BLaER1 (cell line): ENCODE measurements around the gene MTIF3.
"Not testable (repeated sequence)": the region's sequence is repeated elsewhere in the genome, so short reads cannot be mapped to it uniquely, and the experiment has no call there.

Experiments used
- H3K27ac ChIP-seq: shearing (Covaris generic); formaldehyde crosslinking; 2 replicates; pipeline ENCODE4 v1.8.1; 2022
- H3K27me3 ChIP-seq: shearing (Covaris generic); formaldehyde crosslinking; 2 replicates; pipeline ENCODE4 v1.8.1; 2022
- H3K36me3 ChIP-seq: shearing (Covaris generic); formaldehyde crosslinking; 2 replicates; pipeline ENCODE4 v1.8.1; 2022
- H3K4me1 ChIP-seq: shearing (Covaris generic); formaldehyde crosslinking; 2 replicates; pipeline ENCODE4 v1.8.1; 2022
- H3K4me2 ChIP-seq: shearing (Covaris generic); formaldehyde crosslinking; 2 replicates; pipeline ENCODE4 v1.8.1; 2022
- H3K4me3 ChIP-seq: shearing (Covaris generic); formaldehyde crosslinking; 2 replicates; pipeline ENCODE4 v1.8.1; 2022
- H3K9ac ChIP-seq: shearing (Covaris generic); formaldehyde crosslinking; 2 replicates; pipeline ENCODE4 v1.8.1; 2022
- H3K9me3 ChIP-seq: shearing (Covaris generic); formaldehyde crosslinking; 2 replicates; pipeline ENCODE4 v1.8.1; 2022
- H4K20me1 ChIP-seq: shearing (Covaris generic); formaldehyde crosslinking; 2 replicates; pipeline ENCODE4 v1.8.1; 2022
- Cebpa-rat ChIP-seq: shearing (Covaris generic); IDR thresholded peaks from 2 replicates; pipeline ENCODE4 v1.8.1; 2022

The MTIF3 gene

GRCh38 chr13:27403727-27404385 lies 46.5 kb downstream of the MTIF3 start:
- H3K9ac ChIP-seq: no peak overlapping the region
- no peaks in the 10 kb centered on the region for H4K20me1 ChIP-seq
- H3K27me3 ChIP-seq: no peaks in the 10 kb centered on the region
- H3K4me3 ChIP-seq: no peak overlapping the region
- peaks cover 6% of the 10 kb centered on the region; the same call in 1 of the 2 replicates for H3K4me1 ChIP-seq
- H3K4me2 ChIP-seq: no peak overlapping the region
- H3K36me3 ChIP-seq: no peaks in the 10 kb centered on the region
- H3K9me3 ChIP-seq: peaks cover 4% of the 10 kb centered on the region; the same call in 1 of the 2 replicates
- H3K27ac ChIP-seq: no peak overlapping the region
- TF ChIP-seq Cebpa-rat: no peak

GRCh38 chr13:27403203-27403678 lies 47.1 kb downstream of the MTIF3 start:
- no peaks in the 10 kb centered on the region for H3K27me3 ChIP-seq
- peaks cover 6% of the 10 kb centered on the region; the same call in 1 of the 2 replicates for H3K4me1 ChIP-seq
- H4K20me1 ChIP-seq: no peaks in the 10 kb centered on the region
- peaks cover 4% of the 10 kb centered on the region; the same call in 1 of the 2 replicates for H3K9me3 ChIP-seq
- H3K9ac ChIP-seq: no peak overlapping the region
- H3K4me2 ChIP-seq: no peak overlapping the region
- TF ChIP-seq Cebpa-rat: no peak
- H3K4me3 ChIP-seq: no peak overlapping the region
- H3K27ac ChIP-seq: no peak overlapping the region
- H3K36me3 ChIP-seq: no peaks in the 10 kb centered on the region

GRCh38 chr13:27401210-27401609 lies 49.2 kb downstream of the MTIF3 start:
- Histone ChIP-seq H3K9ac (no peak overlapping the region), H3K36me3 (no peaks in the 10 kb centered on the region), H3K9me3 (peaks cover 4% of the 10 kb centered on the region; the same call in 1 of the 2 replicates), H3K4me1 (peaks cover 6% of the 10 kb centered on the region; the same call in 1 of the 2 replicates), H3K4me2 (0 out of 2 replicates have a peak overlapping the region, but pooled peaks have one; percentile 25), H3K4me3 (no peak overlapping the region), H4K20me1 (no peaks in the 10 kb centered on the region), H3K27ac (no peak overlapping the region), H3K27me3 (no peaks in the 10 kb centered on the region)
- TF ChIP-seq Cebpa-rat: no peak

GRCh38 chr13:27400405-27400804 lies 50.0 kb downstream of the MTIF3 start:
- not testable (repeated sequence) for H3K36me3 ChIP-seq, H3K4me1 ChIP-seq, H3K4me3 ChIP-seq, H4K20me1 ChIP-seq, H3K9ac ChIP-seq, H3K27ac ChIP-seq, H3K27me3 ChIP-seq, H3K9me3 ChIP-seq, H3K4me2 ChIP-seq

GRCh38 chr13:27398360-27398759 lies 52.0 kb downstream of the MTIF3 start:
- Histone ChIP-seq H4K20me1 (no peaks in the 10 kb centered on the region), H3K9me3 (peaks cover 4% of the 10 kb centered on the region; the same call in 1 of the 2 replicates), H3K36me3 (no peaks in the 10 kb centered on the region), H3K27me3 (no peaks in the 10 kb centered on the region), H3K9ac (no peak overlapping the region), H3K4me1 (peaks cover 6% of the 10 kb centered on the region; the same call in 1 of the 2 replicates), H3K27ac (no peak overlapping the region), H3K4me2 (no peak overlapping the region), H3K4me3 (no peak overlapping the region)
- no peak for TF ChIP-seq Cebpa-rat

GRCh38 chr13:27396252-27396846 lies 54.0 kb downstream of the MTIF3 start:
- Histone ChIP-seq H3K9me3 (peaks cover 4% of the 10 kb centered on the region; the same call in 1 of the 2 replicates), H3K27me3 (no peaks in the 10 kb centered on the region), H3K36me3 (no peaks in the 10 kb centered on the region), H4K20me1 (no peaks in the 10 kb centered on the region), H3K9ac (no peak overlapping the region), H3K27ac (no peak overlapping the region), H3K4me1 (peaks cover 4% of the 10 kb centered on the region; the same call in 1 of the 2 replicates), H3K4me3 (no peak overlapping the region), H3K4me2 (no peak overlapping the region)
- TF ChIP-seq Cebpa-rat: no peak

- Histone ChIP-seq H3K4me3 (no peak overlapping the region), H3K27ac (no peak overlapping the region), H3K4me1 (no peaks in the 10 kb centered on the region), H3K36me3 (no peaks in the 10 kb centered on the region), H3K9ac (no peak overlapping the region), H4K20me1 (no peaks in the 10 kb centered on the region), H3K27me3 (no peaks in the 10 kb centered on the region), H3K4me2 (no peak overlapping the region), H3K9me3 (no peaks in the 10 kb centered on the region)
- no peak for TF ChIP-seq Cebpa-rat
Observed at GRCh38 chr13:27395007-27395510, 55.3 kb downstream of the MTIF3 start.

- Histone ChIP-seq H3K27ac (no peak overlapping the region), H3K9ac (no peak overlapping the region), H3K4me1 (no peaks in the 10 kb centered on the region), H3K4me3 (no peak overlapping the region), H4K20me1 (no peaks in the 10 kb centered on the region), H3K4me2 (no peak overlapping the region), H3K36me3 (no peaks in the 10 kb centered on the region), H3K27me3 (no peaks in the 10 kb centered on the region), H3K9me3 (no peaks in the 10 kb centered on the region)
- no peak for TF ChIP-seq Cebpa-rat
Observed at GRCh38 chr13:27393101-27393500, 57.3 kb downstream of the MTIF3 start.

- H3K27me3 ChIP-seq: no peaks in the 10 kb centered on the region
- H3K9ac ChIP-seq: no peak overlapping the region
- no peak overlapping the region for H3K4me2 ChIP-seq
- no peak overlapping the region for H3K27ac ChIP-seq
- no peaks in the 10 kb centered on the region for H4K20me1 ChIP-seq
- H3K36me3 ChIP-seq: no peaks in the 10 kb centered on the region
- H3K4me1 ChIP-seq: no peaks in the 10 kb centered on the region
- no peak for TF ChIP-seq Cebpa-rat
- no peak overlapping the region for H3K4me3 ChIP-seq
- H3K9me3 ChIP-seq: no peaks in the 10 kb centered on the region
Observed at GRCh38 chr13:27391471-27391870, 58.9 kb downstream of the MTIF3 start.

GRCh38 chr13:27389891-27390290 lies 60.5 kb downstream of the MTIF3 start:
- no peak for TF ChIP-seq Cebpa-rat
- no peak overlapping the region for H3K4me3 ChIP-seq
- H3K4me1 ChIP-seq: no peaks in the 10 kb centered on the region
- H3K27ac ChIP-seq: no peak overlapping the region
- H3K9ac ChIP-seq: no peak overlapping the region
- no peaks in the 10 kb centered on the region for H4K20me1 ChIP-seq
- no peak overlapping the region for H3K4me2 ChIP-seq
- no peaks in the 10 kb centered on the region for H3K27me3 ChIP-seq
- no peaks in the 10 kb centered on the region for H3K9me3 ChIP-seq
- H3K36me3 ChIP-seq: no peaks in the 10 kb centered on the region
